Mucosa of rectum (tissue), 2 donors: Measurements from ENCODE around the gene MSI1.

Source experiments
- H3K27ac ChIP-seq, 2 donors: one replicate each; pipeline ENCODE4 v1.7.0; 2013; ENCODE audit warnings: inconsistent platforms in 2 of 2, low read depth in 2 of 2, low read length in 2 of 2
- H3K27me3 ChIP-seq, 2 donors: one replicate each; pipeline ENCODE4 v1.7.0; 2013; ENCODE audit warnings: low read length in 2 of 2; ENCODE audit not compliant: control insufficient read depth in 2 of 2, insufficient read depth in 2 of 2
- H3K36me3 ChIP-seq, 2 donors: one replicate each; pipeline ENCODE4 v1.7.0; 2013; ENCODE audit warnings: low read length in 2 of 2; ENCODE audit not compliant: control insufficient read depth in 2 of 2, insufficient read depth in 2 of 2
- H3K4me1 ChIP-seq, 2 donors: one replicate each; pipeline ENCODE4 v1.7.0; 2013; ENCODE audit warnings: low read length in 2 of 2, mild to moderate bottlenecking in 1 of 2; ENCODE audit not compliant: control insufficient read depth in 2 of 2, insufficient read depth in 2 of 2
- H3K4me3 ChIP-seq, 2 donors: one replicate each; pipeline ENCODE4 v1.7.0; 2013; ENCODE audit warnings: low read length in 2 of 2
- H3K9ac ChIP-seq, 2 donors: one replicate each; pipeline ENCODE4 v1.7.0; 2013; ENCODE audit warnings: low read length in 2 of 2, low read depth in 1 of 2, mild to moderate bottlenecking in 1 of 2
- H3K9me3 ChIP-seq, 2 donors: one replicate each; pipeline ENCODE4 v1.7.0; 2013; ENCODE audit warnings: low read length in 2 of 2; ENCODE audit not compliant: control insufficient read depth in 2 of 2
- donor health status: healthy.
- donor health status: Normal muscosa, but diverticular disease.

The MSI1 gene

GRCh38 chr12:120292661-120293531 lies 76.1 kb downstream of the MSI1 start, which contains the start of gene RNU4-1:
RNU4-1 (minus strand) TSS chr12:120293237.
- H3K4me3 ChIP-seq = peak within 1 kb of the TSS; percentile 70 to 90
- H3K9me3 ChIP-seq = no peaks in the 10 kb centered on the region
- peaks cover 8 to 15% of the 10 kb centered on the region in 2 donors for H3K4me1 ChIP-seq
- no peaks in the 10 kb centered on the region for H3K36me3 ChIP-seq
- no peaks in the 10 kb centered on the region for H3K27me3 ChIP-seq
- H3K27ac ChIP-seq = peak within 1 kb of the TSS; percentile 99 to 100
- H3K9ac ChIP-seq = peak within 1 kb of the TSS; percentile 93 to 98

GRCh38 chr12:120292411-120292660 lies 76.6 kb downstream of the MSI1 start:
- Histone ChIP-seq H3K27me3 (no peaks in the 10 kb centered on the region), H3K9me3 (no peaks in the 10 kb centered on the region)

More at GRCh38 chr12:120292411-120292660, 76.6 kb downstream of the MSI1 start:
- peak overlapping the region; percentile 99 to 100 for H3K27ac ChIP-seq
- no peaks in the 10 kb centered on the region for H3K36me3 ChIP-seq
- H3K4me1 ChIP-seq = peaks cover 8 to 15% of the 10 kb centered on the region in 2 donors
- peak overlapping the region; percentile 70 to 90 for H3K4me3 ChIP-seq
- H3K9ac ChIP-seq = peak overlapping the region; percentile 93 to 98
